GM23338 (cell line): ENCODE data around the gene SULT1B1. TPM values are rescaled to one million over a fixed set of nuclear protein-coding genes. Genes with fewer than 3 reads are reported as not detected.

Experiments
- ATAC-seq: fragments of 200-7000 bp; cut with Tn5 transposase; 3 replicates; pipeline ENCODE4 v1.9.1; 2020
- DNase-seq: peaks from one replicate; pipeline ENCODE4 v3.0.0-alpha.2; 2015; ENCODE audit warnings: low spot score
- H2AFZ ChIP-seq: fragments of 200-600 bp; sonication (generic); 2 replicates; pipeline ENCODE4 v1.8.0; 2016; ENCODE audit warnings: antibody characterized with exemption, mild to moderate bottlenecking, moderate library complexity
- H3F3A ChIP-seq: fragments of 200-600 bp; sonication (generic); replicated peaks from 2 replicates; pipeline ENCODE4 v1.8.0; 2017; ENCODE audit warnings: antibody characterized with exemption, mixed run types, low read depth
- H3K27ac ChIP-seq: fragments of 200-600 bp; sonication (generic); 2 replicates; pipeline ENCODE4 v1.6.1; 2016; ENCODE audit warnings: low read depth
- H3K27me3 ChIP-seq: fragments of 200-600 bp; sonication (generic); 2 replicates; pipeline ENCODE4 v1.8.0; 2016; ENCODE audit warnings: mild to moderate bottlenecking, mixed run types, moderate library complexity; ENCODE audit not compliant: insufficient read depth
- H3K36me3 ChIP-seq: fragments of 200-600 bp; sonication (generic); 2 replicates; pipeline ENCODE4 v1.8.0; 2016; ENCODE audit warnings: mild to moderate bottlenecking; ENCODE audit not compliant: insufficient read depth
- H3K4me1 ChIP-seq: fragments of 200-600 bp; sonication (generic); 2 replicates; pipeline ENCODE4 v1.8.0; 2016; ENCODE audit warnings: mild to moderate bottlenecking, moderate library complexity; ENCODE audit not compliant: insufficient read depth
- H3K4me2 ChIP-seq: fragments of 200-600 bp; sonication (generic); 2 replicates; pipeline ENCODE4 v1.7.1; 2017; ENCODE audit warnings: mixed run types
- H3K4me3 ChIP-seq: fragments of 200-600 bp; sonication (generic); 2 replicates; pipeline ENCODE4 v1.6.1; 2016; ENCODE audit warnings: mixed run types
- H3K79me2 ChIP-seq: fragments of 200-600 bp; sonication (generic); replicated peaks from 2 replicates; pipeline ENCODE4 v1.8.0; 2017; ENCODE audit warnings: mild to moderate bottlenecking; ENCODE audit not compliant: insufficient read depth
- H3K9me2 ChIP-seq: fragments of 200-600 bp; sonication (generic); 2 replicates; pipeline ENCODE4 v1.8.0; 2017; ENCODE audit not compliant: insufficient read depth
- H4K20me1 ChIP-seq: fragments of 200-600 bp; sonication (generic); replicated peaks from 2 replicates; pipeline ENCODE4 v1.8.0; 2017; ENCODE audit warnings: mild to moderate bottlenecking; ENCODE audit not compliant: insufficient read depth
- H3K27ac Mint-ChIP-seq: 2 replicates; pipeline ENCODE4 v1.8.0; 2020; ENCODE audit warnings: inconsistent platforms, mild to moderate bottlenecking, moderate library complexity, mixed read lengths
- H3K27me3 Mint-ChIP-seq: 3 replicates; pipeline ENCODE4 v1.8.0; 2022; ENCODE audit warnings: low read depth, mild to moderate bottlenecking, moderate library complexity, mixed read lengths, inconsistent platforms; ENCODE audit not compliant: insufficient read depth, poor library complexity
- H3K36me3 Mint-ChIP-seq: 3 replicates; pipeline ENCODE4 v1.8.0; 2021; ENCODE audit warnings: low read depth, mild to moderate bottlenecking, inconsistent platforms, moderate library complexity, mixed read lengths
- H3K4me1 Mint-ChIP-seq: 3 replicates; pipeline ENCODE4 v1.8.0; 2020; ENCODE audit warnings: mild to moderate bottlenecking, inconsistent platforms, mixed read lengths
- H3K4me3 Mint-ChIP-seq: 3 replicates; pipeline ENCODE4 v1.8.0; 2021; ENCODE audit warnings: moderate library complexity, mild to moderate bottlenecking, inconsistent platforms, mixed read lengths
- H3K9me3 Mint-ChIP-seq: 3 replicates; pipeline ENCODE4 v1.8.0; 2020; ENCODE audit warnings: moderate library complexity, mild to moderate bottlenecking, inconsistent platforms, mixed read lengths
- CREB1 ChIP-seq: fragments of 250-450 bp; sonication (Bioruptor Pico); IDR thresholded peaks from 2 replicates; pipeline ENCODE4 v1.5.0; 2020; ENCODE audit warnings: low read depth, mild to moderate bottlenecking, moderate library complexity
- EZH2 ChIP-seq: fragments of 200-600 bp; sonication (generic); IDR thresholded peaks from one replicate; pipeline ENCODE4 v1.8.0; 2017; ENCODE audit warnings: antibody characterized with exemption, mild to moderate bottlenecking, low read depth; ENCODE audit not compliant: unreplicated experiment
- EZH2phosphoT487 ChIP-seq: fragments of 200-600 bp; sonication (generic); IDR thresholded peaks from one replicate; pipeline ENCODE4 v1.8.1; 2018; ENCODE audit warnings: antibody characterized with exemption; ENCODE audit not compliant: unreplicated experiment
- JUNB ChIP-seq: IDR thresholded peaks from one replicate; pipeline ENCODE4 v1.6.1; 2016; ENCODE audit warnings: antibody characterized with exemption; ENCODE audit not compliant: unreplicated experiment
- NANOG ChIP-seq: IDR thresholded peaks from 2 replicates; pipeline ENCODE4 v1.6.1; 2016; ENCODE audit warnings: antibody characterized with exemption, borderline replicate concordance
- POLR2AphosphoS5 ChIP-seq: IDR thresholded peaks from 2 replicates; pipeline ENCODE4 v1.6.1; 2016; ENCODE audit warnings: antibody characterized with exemption, low read depth
- STAT1 ChIP-seq: IDR thresholded peaks from one replicate; pipeline ENCODE4 v1.6.1; 2016; ENCODE audit warnings: antibody characterized with exemption; ENCODE audit not compliant: unreplicated experiment
- ZNF114 ChIP-seq: fragments of 250-450 bp; sonication (Bioruptor Pico); IDR thresholded peaks from 2 replicates; pipeline ENCODE4 v1.5.0; 2020; ENCODE audit warnings: mild to moderate bottlenecking, moderate library complexity
- ZNF331 ChIP-seq: fragments of 250-450 bp; sonication (Bioruptor Pico); IDR thresholded peaks from 2 replicates; pipeline ENCODE4 v1.5.0; 2020; ENCODE audit warnings: low read depth, mild to moderate bottlenecking, moderate library complexity
- polyA plus RNA-seq: library from polyadenylated mRNA; unstranded; fragments of >200 nt; fragmentation: Nextera tagmentation; extraction: Ambion mirVana; gene quantifications from 2 replicates; pipeline ENCODE4 v1.2.1, GENCODE V29; 2016
- total RNA-seq: library from RNA; depleted of rRNA; stranded (reverse); fragments of >200 nt; shearing (Covaris generic); gene quantifications from 2 replicates; pipeline ENCODE4 v1.2.3, GENCODE V29; 2014
- TF ChIP-seq, protein P1 (sequence below): IDR thresholded peaks from 2 replicates; pipeline ENCODE4 v1.6.1; 2016; ENCODE audit warnings: antibody characterized with exemption
- TF ChIP-seq, protein P2 (sequence below): IDR thresholded peaks from one replicate; pipeline ENCODE4 v1.6.1; 2018; ENCODE audit warnings: antibody characterized with exemption; ENCODE audit not compliant: unreplicated experiment
- TF ChIP-seq, protein P3 (sequence below), 2 experiments: fragments of 200-600 bp in 1 of 2; sonication (generic) in 1 of 2; conservative IDR thresholded peaks; 2 replicates each; pipeline versions ENCODE4 v1.5.1 to v1.6.1; 2016 to 2017; ENCODE audit warnings: antibody characterized with exemption in 2 of 2, low read depth in 2 of 2, mild to moderate bottlenecking in 2 of 2, moderate library complexity in 1 of 2
- TF ChIP-seq, protein P4 (sequence below): fragments of 250-450 bp; sonication (Bioruptor Pico); IDR thresholded peaks from 2 replicates; pipeline ENCODE4 v1.5.0; 2020; ENCODE audit warnings: mild to moderate bottlenecking, moderate library complexity

The SULT1B1 gene
- total and polyA plus RNA-seq, 2 experiments from 2014 or later, result not detected

DNA sequence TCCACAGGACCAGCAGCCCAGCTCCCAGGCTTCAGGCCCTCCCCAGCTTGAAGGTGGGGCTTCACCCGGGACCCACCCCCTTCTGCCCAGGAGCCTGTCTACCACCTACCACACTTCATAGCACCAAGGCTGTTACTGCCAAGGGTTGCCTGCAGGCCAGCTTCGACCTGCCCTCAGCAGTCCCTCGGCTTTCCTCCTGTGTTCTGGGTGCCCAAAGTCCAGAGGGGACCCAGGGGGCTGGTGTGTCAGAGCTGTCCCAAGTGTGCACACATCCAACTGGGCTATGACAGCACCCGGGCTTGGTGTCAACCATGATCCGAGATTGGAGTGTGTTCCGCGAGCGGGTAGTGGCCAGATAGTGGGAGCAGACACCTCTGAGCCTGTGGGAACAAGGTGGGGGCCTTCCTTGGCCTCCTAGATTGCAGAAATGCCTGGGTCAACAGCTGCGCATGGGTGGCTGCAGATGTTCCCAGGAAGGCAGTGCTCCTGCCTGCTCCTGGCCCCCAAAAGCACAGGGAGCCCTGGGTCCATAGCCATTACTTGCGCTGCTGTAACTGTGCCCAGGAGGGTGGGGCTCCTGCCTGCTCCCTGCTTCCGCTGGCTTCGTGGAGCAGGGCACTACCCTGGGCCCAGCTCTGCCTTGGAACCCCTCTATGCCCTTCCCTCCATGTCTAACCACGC is 16.8 kb downstream of the SULT1B1 start:
- Mint-ChIP-seq H3K4me1 (no peaks in the 10 kb centered on the region), H3K9me3 (peaks cover 13% of the 10 kb centered on the region), H3K27ac (no peak overlapping the region), H3K36me3 (peaks cover 11% of the 10 kb centered on the region; the same call in 1 of the 3 replicates), H3K4me3 (no peak overlapping the region), H3K27me3 (no peaks in the 10 kb centered on the region)
- H3K4me1 ChIP-seq, result no peaks in the 10 kb centered on the region
- peaks cover 3% of the 10 kb centered on the region for H3K9me2 ChIP-seq
- no peaks in the 10 kb centered on the region for H3F3A ChIP-seq
- DNase-seq (no peak), ATAC-seq (no peak)
- H3K79me2 ChIP-seq, result no peaks in the 10 kb centered on the region
- H3K27me3 ChIP-seq, result no peaks in the 10 kb centered on the region
- no peak overlapping the region for H3K4me2 ChIP-seq
- TF ChIP-seq JUNB, result no peak
- no peak for TF ChIP-seq STAT1
- TF ChIP-seq ZNF331 (CRISPR knock-in tag), result no peak
- TF ChIP-seq, protein P1, sequence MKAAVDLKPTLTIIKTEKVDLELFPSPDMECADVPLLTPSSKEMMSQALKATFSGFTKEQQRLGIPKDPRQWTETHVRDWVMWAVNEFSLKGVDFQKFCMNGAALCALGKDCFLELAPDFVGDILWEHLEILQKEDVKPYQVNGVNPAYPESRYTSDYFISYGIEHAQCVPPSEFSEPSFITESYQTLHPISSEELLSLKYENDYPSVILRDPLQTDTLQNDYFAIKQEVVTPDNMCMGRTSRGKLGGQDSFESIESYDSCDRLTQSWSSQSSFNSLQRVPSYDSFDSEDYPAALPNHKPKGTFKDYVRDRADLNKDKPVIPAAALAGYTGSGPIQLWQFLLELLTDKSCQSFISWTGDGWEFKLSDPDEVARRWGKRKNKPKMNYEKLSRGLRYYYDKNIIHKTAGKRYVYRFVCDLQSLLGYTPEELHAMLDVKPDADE, result no peak
- TF ChIP-seq, protein P2, sequence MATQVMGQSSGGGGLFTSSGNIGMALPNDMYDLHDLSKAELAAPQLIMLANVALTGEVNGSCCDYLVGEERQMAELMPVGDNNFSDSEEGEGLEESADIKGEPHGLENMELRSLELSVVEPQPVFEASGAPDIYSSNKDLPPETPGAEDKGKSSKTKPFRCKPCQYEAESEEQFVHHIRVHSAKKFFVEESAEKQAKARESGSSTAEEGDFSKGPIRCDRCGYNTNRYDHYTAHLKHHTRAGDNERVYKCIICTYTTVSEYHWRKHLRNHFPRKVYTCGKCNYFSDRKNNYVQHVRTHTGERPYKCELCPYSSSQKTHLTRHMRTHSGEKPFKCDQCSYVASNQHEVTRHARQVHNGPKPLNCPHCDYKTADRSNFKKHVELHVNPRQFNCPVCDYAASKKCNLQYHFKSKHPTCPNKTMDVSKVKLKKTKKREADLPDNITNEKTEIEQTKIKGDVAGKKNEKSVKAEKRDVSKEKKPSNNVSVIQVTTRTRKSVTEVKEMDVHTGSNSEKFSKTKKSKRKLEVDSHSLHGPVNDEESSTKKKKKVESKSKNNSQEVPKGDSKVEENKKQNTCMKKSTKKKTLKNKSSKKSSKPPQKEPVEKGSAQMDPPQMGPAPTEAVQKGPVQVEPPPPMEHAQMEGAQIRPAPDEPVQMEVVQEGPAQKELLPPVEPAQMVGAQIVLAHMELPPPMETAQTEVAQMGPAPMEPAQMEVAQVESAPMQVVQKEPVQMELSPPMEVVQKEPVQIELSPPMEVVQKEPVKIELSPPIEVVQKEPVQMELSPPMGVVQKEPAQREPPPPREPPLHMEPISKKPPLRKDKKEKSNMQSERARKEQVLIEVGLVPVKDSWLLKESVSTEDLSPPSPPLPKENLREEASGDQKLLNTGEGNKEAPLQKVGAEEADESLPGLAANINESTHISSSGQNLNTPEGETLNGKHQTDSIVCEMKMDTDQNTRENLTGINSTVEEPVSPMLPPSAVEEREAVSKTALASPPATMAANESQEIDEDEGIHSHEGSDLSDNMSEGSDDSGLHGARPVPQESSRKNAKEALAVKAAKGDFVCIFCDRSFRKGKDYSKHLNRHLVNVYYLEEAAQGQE, result no peak
- no peak for TF ChIP-seq POLR2AphosphoS5
- TF ChIP-seq CREB1, result no peak
- TF ChIP-seq, protein P3, sequence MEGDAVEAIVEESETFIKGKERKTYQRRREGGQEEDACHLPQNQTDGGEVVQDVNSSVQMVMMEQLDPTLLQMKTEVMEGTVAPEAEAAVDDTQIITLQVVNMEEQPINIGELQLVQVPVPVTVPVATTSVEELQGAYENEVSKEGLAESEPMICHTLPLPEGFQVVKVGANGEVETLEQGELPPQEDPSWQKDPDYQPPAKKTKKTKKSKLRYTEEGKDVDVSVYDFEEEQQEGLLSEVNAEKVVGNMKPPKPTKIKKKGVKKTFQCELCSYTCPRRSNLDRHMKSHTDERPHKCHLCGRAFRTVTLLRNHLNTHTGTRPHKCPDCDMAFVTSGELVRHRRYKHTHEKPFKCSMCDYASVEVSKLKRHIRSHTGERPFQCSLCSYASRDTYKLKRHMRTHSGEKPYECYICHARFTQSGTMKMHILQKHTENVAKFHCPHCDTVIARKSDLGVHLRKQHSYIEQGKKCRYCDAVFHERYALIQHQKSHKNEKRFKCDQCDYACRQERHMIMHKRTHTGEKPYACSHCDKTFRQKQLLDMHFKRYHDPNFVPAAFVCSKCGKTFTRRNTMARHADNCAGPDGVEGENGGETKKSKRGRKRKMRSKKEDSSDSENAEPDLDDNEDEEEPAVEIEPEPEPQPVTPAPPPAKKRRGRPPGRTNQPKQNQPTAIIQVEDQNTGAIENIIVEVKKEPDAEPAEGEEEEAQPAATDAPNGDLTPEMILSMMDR (conservative IDR thresholded peaks at IDR 0.05; ENCODE audit: low read depth in 2 of 2), result no peak
- TF ChIP-seq NANOG, result no peak
- no peak for TF ChIP-seq ZNF114 (CRISPR knock-in tag)
- TF ChIP-seq EZH2phosphoT487, result no peak
- TF ChIP-seq, protein P4, sequence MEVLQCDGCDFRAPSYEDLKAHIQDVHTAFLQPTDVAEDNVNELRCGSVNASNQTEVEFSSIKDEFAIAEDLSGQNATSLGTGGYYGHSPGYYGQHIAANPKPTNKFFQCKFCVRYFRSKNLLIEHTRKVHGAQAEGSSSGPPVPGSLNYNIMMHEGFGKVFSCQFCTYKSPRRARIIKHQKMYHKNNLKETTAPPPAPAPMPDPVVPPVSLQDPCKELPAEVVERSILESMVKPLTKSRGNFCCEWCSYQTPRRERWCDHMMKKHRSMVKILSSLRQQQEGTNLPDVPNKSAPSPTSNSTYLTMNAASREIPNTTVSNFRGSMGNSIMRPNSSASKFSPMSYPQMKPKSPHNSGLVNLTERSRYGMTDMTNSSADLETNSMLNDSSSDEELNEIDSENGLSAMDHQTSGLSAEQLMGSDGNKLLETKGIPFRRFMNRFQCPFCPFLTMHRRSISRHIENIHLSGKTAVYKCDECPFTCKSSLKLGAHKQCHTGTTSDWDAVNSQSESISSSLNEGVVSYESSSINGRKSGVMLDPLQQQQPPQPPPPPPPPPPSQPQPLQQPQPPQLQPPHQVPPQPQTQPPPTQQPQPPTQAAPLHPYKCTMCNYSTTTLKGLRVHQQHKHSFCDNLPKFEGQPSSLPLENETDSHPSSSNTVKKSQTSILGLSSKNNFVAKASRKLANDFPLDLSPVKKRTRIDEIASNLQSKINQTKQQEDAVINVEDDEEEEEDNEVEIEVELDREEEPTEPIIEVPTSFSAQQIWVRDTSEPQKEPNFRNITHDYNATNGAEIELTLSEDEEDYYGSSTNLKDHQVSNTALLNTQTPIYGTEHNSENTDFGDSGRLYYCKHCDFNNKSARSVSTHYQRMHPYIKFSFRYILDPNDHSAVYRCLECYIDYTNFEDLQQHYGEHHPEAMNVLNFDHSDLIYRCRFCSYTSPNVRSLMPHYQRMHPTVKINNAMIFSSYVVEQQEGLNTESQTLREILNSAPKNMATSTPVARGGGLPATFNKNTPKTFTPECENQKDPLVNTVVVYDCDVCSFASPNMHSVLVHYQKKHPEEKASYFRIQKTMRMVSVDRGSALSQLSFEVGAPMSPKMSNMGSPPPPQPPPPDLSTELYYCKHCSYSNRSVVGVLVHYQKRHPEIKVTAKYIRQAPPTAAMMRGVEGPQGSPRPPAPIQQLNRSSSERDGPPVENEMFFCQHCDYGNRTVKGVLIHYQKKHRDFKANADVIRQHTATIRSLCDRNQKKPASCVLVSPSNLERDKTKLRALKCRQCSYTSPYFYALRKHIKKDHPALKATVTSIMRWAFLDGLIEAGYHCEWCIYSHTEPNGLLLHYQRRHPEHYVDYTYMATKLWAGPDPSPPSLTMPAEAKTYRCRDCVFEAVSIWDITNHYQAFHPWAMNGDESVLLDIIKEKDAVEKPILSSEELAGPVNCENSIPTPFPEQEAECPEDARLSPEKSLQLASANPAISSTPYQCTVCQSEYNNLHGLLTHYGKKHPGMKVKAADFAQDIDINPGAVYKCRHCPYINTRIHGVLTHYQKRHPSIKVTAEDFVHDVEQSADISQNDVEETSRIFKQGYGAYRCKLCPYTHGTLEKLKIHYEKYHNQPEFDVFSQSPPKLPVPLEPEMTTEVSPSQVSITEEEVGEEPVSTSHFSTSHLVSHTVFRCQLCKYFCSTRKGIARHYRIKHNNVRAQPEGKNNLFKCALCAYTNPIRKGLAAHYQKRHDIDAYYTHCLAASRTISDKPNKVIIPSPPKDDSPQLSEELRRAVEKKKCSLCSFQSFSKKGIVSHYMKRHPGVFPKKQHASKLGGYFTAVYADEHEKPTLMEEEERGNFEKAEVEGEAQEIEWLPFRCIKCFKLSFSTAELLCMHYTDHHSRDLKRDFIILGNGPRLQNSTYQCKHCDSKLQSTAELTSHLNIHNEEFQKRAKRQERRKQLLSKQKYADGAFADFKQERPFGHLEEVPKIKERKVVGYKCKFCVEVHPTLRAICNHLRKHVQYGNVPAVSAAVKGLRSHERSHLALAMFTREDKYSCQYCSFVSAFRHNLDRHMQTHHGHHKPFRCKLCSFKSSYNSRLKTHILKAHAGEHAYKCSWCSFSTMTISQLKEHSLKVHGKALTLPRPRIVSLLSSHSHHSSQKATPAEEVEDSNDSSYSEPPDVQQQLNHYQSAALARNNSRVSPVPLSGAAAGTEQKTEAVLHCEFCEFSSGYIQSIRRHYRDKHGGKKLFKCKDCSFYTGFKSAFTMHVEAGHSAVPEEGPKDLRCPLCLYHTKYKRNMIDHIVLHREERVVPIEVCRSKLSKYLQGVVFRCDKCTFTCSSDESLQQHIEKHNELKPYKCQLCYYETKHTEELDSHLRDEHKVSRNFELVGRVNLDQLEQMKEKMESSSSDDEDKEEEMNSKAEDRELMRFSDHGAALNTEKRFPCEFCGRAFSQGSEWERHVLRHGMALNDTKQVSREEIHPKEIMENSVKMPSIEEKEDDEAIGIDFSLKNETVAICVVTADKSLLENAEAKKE (CRISPR knock-in tag), result no peak
- TF ChIP-seq EZH2, result no peak
- H3K36me3 ChIP-seq, result no peaks in the 10 kb centered on the region
- no peak overlapping the region for H3K4me3 ChIP-seq
- H4K20me1 ChIP-seq, result no peaks in the 10 kb centered on the region
- no peak overlapping the region for H3K27ac ChIP-seq
- no peak overlapping the region for H2AFZ ChIP-seq
